Uterus (tissue), 2 donors: ENCODE measurements around the gene OR52A5.

Experiments used
- CTCF ChIP-seq, 4 experiments: fragments of 200-600 bp in 2 of 4; fragments of 450-650 bp in 2 of 4; sonication (generic) in 2 of 4; IDR thresholded peaks; one replicate each; pipeline ENCODE4 v1.5.1; 2016 to 2019; ENCODE audit warnings: antibody characterized with exemption in 4 of 4, mild to moderate bottlenecking in 2 of 4, moderate library complexity in 1 of 4
- POLR2A ChIP-seq, 2 donors: fragments of 450-650 bp; IDR thresholded peaks; one replicate each; pipeline ENCODE4 v1.6.1; 2016; ENCODE audit warnings: antibody characterized with exemption in 2 of 2, mild to moderate bottlenecking in 1 of 2, moderate library complexity in 1 of 2

DNA sequence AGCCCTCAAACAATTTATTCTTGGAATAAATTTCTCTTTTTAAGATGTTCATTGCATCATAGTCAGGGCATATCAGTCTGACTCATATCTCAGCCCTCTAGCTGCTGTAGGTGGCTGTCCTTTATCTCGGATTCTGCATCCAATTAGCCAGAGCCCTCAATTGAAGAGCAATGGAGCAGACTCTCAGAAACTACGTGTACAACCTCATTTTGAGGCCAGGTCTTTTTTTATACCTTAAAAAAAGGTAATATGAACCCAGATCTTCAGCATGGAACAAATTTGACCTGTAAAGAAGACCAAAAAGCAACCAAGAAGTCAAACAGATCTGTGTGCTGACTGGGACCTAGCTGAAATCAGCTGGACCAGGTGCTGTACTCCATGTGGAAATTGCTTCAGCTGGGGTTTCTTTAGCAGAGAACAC is 8.7 kb downstream of the OR52A5 start:
- TF ChIP-seq CTCF (IDR thresholded peaks at IDR 0.05) = no peak
- TF ChIP-seq POLR2A (IDR thresholded peaks at IDR 0.05) = no peak
